Left colon (tissue), 2 donors: ENCODE results near the gene F10. TPM values are rescaled to one million over a fixed set of nuclear protein-coding genes. Genes with fewer than 3 reads are reported as not detected.

Source experiments
- ATAC-seq: fragments of 200-7000 bp; cut with Tn5 transposase; one replicate; pipeline ENCODE4 v1.9.1; 2020; ENCODE audit warnings: mild to moderate bottlenecking, moderate library complexity
- DNase-seq, 2 donors: peaks; one replicate each; pipeline ENCODE4 v3.0.0-alpha.2; 2020
- intact Hi-C, 2 donors: fragments of 100-400 bp; cut with DNase I in 1 of 2; cut with micrococcal nuclease in 1 of 2; formaldehyde crosslinking; loops; one replicate each; pipeline versions ENCODE4 v1.11.2 to v1.14.0; 2022; cut with DNase I, micrococcal nuclease
- total RNA-seq, 2 donors: library from RNA; stranded (reverse); fragmentation: NEBNext Ultra II Directional; extraction: Animal tissue kit (Norgen Biotek cat#: 25700); gene quantifications; one replicate each; pipeline ENCODE4 v1.2.1, GENCODE V29; 2021
- donor health status: DM: no; HTN: no; CAD: no.
- donor health status: DM: yes; HTN: yes; CAD: no.

The F10 gene
- total RNA-seq, 2 donors from 2014 or later, result 1.6 to 4.7 TPM

DNA sequence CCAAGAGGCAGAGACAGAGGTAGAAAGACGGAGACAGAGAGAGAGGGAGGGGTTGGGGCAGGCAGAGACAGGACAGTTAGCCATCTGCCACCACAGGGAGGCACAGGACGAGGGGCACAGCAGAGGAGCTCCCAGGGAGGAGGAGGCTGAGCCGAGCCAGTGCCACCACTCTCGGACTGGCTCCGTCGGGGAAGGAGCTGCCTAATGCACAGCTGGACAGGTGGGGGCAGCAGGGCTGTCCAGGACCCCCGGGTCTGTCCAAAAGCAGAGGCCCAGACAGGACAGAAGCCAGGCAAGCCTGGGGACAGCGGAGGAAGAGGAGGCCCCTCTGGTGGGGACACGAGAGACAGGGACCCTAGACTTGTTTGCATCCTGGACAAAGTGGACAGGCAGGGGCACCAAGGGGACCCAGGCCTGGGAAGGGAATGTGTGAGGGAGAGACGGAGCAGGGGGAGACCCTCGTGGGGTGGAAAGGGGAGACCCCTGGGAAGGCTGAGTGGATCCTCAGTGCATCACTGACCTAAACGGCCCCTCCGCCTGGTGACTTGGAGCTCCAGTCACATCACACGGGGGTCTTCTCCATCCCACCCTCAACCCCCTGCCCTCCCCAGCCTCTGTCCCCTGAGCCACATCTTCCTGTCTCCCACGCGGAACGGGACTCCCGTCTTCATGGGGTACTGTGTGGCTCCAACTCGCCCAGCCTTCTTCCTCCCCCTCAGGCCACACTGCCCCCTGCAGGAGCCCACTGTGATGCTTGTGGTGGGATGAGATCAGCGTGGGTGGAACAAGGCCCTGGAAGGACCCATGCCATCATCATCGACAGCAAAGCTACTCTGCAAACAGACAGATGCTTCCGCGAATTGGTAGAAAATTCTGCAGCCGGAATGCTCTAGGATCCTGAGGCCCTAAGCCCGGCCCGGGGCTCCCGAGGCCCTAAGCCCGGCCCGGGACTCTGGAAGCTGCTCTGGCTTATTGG, 915 bp downstream of the F10 start:
- peak; percentile 1 for ATAC-seq
- no peak for DNase-seq
- intact Hi-C loops, result no loop called here

DNA sequence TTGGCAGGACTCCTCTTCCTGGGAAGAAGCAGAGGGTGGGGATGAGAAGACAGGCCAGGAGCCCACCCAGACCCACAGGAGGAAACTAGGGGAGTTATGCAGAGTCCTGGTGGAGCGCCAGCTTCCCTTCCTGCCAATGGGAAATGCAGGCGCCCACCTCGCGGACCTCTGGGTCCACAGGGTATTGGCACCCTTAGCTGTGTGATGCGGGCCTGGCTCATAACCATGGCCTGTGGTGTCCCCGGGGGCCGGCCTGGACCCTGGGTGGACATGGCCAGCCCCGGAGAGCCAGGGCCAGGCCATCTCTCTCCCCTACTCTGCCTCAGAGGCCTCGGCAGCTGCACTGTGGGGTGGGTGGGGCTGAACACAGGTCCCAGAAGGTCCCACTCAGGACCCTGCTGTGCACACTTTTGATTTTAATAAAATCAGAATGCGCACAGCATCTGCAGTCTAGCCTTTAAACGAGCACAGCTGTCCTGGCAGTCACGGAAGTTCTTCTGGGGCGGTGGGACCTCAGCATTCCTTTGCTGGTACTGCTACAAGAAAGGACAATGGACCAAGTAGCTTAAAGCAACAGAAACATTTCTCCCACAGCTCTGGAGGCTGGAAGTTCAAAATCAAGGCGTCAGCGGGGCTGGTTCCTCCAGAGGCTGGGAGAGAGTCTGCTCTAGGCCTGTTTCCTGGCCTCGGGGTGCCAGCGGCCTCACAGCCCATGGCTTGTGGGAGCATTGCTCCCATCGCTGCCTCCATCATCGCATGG, 1.8 kb downstream of the F10 start:
- intact Hi-C loops, result no loop called here
- ATAC-seq, result no peak
- DNase-seq, result peak in 1 of 2 donors; percentile 23

DNA sequence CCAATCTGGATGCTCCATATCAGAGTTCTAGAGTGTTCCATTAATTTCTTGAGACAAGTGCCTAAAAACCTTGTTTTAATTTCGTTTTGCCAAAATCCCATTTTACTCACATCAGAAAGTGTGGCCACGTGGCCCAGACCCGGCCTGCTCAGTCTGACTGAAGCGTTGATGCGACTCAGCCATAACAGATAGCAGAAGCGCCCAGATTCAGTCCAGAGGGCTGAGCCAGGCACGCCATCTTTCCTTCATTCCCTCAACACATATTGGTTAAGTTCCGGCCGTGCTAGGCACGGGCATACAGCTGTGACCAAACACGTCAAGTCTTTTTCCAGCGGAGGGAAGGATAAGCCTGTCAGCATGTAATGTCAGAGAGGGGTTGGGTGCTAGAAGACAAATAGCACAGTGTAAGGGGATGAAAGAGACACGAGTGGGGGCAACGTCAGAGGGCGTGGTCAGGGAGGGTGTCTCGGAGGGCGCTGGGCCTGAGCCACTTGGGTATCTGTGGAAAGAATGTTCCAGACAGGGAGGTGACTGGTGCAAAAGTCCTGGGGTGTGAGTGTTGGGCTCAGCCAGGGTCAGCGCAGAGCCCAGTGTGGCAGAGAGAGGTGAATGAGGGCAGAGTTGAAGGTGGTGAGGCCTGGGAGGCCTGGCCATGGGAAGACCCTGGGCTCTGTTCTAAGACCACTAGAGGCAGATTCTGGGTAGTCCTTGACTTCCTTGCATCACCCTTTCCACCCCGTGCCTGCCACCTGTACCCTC, 3.1 kb downstream of the F10 start:
- ATAC-seq (no peak), DNase-seq (peak in 1 of 2 donors; percentile 10)
- intact Hi-C loops, result no loop called here

DNA sequence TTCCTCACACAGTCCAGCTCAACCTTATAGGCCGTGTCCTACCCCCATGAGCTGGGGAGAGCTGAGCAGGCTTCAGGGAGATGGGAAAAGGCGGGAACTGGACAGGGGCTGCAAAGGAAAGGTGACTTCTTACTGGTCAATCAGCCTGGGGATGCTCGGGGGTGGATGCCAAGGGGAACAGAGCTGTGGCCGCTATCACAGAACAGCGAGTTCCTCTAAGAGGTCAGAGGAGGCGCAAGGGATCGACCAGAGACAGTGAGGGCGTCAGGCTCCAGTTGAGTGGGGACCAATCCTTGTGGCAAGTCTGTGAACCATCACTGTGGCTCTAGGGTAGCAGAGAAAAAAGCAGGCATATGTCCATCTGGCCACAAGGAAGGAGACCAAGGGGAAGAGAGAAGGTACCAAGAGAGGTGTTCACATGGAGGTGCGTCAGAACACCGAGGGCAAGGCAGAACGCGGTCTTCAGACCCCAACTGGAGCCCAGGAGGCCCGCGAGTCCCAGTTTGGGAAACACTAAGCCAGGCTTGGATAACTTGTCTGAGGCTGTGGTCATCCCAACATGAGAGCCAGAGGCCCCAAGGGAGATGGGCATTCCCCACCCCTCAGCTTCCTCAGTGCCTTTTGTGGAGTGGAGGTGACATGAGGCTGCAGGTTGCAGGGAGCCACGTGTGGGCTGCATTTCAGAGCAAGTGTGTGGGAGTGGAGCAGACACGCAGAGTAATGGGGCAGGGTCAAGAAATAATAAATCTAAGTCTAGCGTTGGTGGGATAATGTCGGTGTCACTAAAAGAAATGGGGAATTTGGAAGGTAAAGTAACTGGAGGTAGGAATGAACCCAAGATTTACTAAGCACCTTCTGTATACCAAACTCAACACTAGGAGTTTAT, 3.9 kb downstream of the F10 start:
- DNase-seq (peak in 1 of 2 donors; percentile 12), ATAC-seq (no peak)

DNA sequence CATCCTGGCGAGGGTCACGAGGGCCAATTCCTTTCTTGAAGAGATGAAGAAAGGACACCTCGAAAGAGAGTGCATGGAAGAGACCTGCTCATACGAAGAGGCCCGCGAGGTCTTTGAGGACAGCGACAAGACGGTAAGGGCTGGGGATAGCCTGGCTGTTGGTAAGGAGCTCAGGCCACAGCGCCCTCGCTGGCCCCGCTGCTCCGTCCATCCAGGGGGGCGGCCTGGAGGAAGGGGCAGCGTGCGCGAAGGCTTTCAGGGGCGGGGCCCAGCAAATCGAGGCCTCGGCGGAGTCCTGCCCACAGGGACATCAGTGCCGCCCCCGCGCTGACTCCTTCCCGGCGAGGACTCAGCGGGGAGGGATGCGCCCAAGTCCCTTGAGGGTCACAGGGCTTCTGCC, 6.9 kb downstream of the F10 start:
- intact Hi-C loops, result no loop called here
- DNase-seq (peak in 1 of 2 donors; percentile 15), ATAC-seq (no peak)

More for the DNA sequence above, 3.9 kb downstream of the F10 start:
- intact Hi-C loops, result no loop called here

DNA sequence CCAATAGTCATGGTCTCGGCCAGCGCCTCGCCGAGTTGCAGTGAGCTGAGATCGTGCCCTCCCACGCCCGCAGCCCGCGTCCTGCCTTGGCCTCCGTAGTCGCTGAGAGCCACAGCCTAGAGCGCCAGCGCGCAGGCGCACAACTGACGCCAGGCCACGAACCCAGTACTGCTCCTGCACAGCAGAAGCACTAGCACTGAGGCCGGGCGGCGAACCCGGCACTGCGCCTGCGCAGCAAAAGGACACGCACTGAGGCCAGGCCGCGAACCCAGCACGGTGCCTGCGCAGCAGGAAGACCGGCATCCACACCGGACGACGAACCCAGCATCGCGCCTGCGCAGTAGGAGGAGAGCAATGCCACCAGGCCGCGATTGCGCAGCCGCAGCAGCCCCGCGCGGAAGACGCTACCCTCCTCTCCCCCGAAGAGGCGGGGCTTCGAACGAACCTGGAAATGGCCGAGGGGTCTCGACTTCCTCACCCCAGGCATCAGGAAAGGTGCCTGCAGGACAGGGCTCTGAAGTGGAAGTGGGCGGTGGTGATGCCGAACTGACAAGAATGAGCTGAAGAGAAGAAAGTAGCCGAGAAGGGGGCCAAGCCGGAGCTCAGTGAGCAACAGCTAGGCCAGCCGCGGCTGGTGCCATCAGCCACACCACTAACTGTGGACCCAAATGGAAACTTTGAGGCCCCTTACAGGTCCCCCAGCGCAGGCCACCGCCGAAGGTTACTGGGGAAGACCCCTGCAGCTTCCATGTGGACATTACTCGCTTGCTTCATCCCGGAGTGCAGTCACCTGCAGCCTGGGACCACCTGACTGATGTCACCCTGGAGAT, 7.5 kb downstream of the F10 start:
- ATAC-seq (no peak), DNase-seq (peak in 1 of 2 donors; percentile 16)
- intact Hi-C loops, result no loop called here

DNA sequence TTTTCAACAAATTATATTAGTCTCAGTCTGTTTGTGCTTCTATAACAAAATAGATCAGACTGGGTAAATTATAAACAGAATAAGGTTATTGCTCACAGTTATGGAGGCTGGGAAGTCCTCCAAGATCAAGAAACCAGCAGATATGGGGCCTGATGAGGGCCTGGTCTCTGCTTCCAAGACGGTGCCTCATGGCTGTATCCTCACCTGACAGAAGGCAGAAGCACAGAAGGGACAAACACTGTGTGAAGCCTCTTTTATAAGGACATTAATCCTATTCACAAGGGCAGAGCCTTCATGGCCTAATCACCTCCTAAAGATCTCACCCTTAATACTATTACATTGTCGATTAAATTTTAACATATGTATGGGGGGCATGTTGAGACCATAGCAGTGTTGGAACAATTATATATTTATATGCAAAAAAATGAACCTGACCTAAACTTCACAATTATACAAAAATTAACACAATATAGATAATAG, 12.7 kb downstream of the F10 start:
- intact Hi-C loops, result no loop called here
- DNase-seq (no peak), ATAC-seq (no peak)

DNA sequence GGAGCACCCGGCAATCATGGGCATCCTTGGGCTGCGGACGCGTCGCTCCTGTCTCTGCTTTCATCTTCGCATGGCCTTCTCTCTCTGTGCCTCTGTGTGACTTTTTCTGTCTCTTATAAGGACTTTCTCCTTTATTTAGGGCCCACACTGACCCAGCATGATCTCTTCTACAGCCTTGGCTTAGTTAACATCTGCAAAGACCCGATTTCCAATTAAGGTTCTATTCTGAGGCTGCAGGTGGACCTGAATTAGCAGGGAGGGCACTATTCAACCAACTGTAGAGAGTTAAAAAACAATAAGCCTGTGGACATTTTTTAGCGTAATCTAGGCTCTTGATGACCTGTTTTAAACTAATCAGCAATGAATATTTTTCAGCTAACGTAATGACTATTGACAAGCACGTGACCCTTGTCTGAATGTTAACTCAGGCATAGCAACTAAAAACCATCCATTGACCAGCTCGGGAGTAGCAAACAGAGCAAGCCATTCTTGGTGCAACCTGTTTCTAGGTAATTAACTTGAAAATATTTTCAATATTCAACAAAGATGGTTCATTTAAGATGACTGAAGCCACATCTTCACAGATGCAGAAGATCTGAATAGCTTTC, 15.2 kb downstream of the F10 start:
- ATAC-seq (no peak), DNase-seq (no peak)
- intact Hi-C loops, result no loop called here

DNA sequence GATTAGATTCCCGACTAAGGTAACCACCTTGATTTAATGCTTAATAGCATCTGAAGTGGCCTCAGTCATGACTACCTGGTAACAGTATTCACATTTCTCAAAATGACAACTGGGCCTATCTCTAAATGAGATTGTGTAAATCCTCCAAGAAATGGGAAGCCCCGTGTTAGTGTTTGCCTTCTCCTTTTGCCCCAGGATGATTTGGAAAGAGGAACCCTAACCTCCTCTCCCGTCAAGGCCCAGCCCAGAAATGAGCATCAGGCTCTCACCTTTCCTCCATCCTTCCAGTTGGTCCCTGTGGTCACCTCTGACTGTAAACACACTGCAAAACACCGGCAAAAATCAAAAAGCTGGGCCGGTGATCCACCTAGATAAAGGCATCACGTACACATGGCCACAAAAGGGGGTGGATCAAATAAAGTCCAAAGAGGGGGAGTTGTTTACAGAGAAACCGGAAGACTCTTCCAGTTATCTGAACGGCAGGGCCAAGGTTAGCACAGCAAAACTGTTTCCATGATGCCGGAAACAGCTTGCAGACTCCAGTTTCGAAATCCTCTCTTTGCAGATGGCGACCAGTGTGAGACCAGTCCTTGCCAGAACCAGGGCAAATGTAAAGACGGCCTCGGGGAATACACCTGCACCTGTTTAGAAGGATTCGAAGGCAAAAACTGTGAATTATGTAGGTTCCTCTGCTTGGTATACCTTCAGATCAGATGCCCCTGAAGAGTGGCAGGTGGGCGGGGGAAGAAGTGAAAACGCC, 16.4 kb downstream of the F10 start:
- ATAC-seq, result no peak
- peak in 1 of 2 donors; percentile 2 for DNase-seq
- intact Hi-C loops, result no loop called here

DNA sequence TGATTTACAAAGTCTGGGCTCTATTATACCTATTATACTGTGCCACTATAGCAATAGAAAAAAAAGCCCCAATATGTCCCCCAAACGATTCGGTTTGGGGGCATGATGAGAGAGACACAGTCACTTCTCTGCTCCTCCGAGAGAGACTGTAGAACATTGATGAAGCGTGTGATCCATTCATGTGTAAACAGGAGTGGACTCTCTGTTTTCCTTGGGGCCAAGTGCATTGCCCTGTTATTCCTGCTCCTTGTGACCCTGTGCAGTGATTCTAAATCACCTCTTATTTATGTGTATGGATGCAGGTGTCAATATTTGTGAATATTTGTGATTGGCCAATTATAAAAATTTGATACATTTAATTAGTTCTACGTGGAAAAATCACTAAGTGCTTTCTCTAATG, 17.0 kb downstream of the F10 start:
- DNase-seq (no peak), ATAC-seq (no peak)
- intact Hi-C loops, result no loop called here

DNA sequence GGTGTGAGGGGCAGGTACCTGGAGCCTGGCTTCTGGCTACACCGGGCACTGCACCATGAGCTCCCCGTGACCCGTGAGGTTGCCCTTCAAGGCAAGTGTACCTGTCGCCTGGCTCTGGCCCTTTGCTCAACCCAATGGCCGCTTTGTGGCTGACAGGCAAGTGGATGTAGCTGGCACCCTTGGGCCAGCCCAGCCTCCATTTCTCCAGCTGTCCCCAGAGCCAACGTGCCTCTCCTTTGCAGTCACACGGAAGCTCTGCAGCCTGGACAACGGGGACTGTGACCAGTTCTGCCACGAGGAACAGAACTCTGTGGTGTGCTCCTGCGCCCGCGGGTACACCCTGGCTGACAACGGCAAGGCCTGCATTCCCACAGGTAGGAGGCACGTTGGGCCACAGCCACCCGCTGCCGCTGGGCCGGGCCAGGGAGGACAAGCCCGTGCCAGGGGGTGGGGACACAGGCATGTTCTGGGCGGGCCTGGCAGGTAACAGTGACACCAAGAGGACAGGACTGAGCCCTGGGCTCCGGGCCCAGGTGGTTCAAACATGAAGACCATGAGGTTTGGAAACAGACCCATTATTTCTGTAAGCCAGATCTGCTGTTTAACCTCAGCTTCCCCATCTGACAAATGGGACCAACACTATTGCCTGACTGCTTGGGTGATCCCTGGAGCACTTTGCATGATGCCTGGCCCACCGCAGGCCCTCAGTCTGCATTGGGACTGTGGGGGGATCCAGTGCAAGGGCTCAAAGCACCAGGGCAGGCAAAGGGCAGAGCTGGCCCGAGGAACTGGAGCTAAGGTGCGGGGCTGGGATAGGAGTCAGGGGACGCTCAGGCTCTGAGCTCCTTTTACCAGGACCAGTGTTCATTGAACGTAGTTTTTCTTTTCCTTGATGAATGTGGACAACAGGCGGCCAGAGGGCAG, 18.3 kb downstream of the F10 start:
- intact Hi-C loops, result no loop called here
- peak in 1 of 2 donors; percentile 15 for DNase-seq
- ATAC-seq, result no peak

DNA sequence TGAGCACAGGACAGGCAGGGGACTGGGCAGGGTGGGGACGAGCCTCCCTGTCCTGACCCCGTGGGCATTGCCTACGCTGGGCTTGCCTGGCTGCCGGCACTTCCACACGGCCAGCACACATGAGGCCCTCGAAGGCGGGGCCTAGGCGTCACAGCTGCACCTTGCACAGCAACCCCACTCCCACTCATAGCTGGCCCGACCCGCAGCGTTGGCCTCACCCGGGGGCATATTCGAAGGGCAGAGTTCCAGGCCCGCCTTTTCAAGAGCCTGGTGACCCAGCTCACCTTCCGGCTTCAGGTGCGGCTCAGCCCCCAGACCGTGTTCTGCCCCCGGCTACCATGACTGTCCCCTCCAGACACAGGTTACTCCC, 19.0 kb downstream of the F10 start:
- ATAC-seq, result no peak
- peak in 1 of 2 donors; percentile 17 for DNase-seq
- intact Hi-C loops, result no loop called here

DNA sequence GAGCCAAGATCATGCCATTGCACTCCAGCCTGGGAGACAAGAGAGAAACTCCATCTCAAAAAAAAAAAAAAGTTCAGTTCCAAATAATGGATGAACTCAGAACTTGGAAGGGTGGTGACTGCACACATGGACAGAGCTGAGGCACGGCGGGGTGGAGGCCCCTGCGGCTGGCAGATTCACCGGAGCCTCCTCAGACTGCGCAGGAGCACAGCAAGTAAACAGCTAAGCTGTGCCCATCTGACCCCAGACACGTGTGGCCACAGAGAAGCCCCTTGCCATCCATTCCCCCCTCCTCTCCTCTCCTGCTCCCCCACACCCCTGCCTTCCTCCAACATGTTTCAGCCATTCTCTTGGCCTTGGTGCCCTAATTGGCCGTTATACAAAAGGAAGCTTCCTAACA, 20.3 kb downstream of the F10 start:
- ATAC-seq (no peak), DNase-seq (no peak)
- intact Hi-C loops, result no loop called here

DNA sequence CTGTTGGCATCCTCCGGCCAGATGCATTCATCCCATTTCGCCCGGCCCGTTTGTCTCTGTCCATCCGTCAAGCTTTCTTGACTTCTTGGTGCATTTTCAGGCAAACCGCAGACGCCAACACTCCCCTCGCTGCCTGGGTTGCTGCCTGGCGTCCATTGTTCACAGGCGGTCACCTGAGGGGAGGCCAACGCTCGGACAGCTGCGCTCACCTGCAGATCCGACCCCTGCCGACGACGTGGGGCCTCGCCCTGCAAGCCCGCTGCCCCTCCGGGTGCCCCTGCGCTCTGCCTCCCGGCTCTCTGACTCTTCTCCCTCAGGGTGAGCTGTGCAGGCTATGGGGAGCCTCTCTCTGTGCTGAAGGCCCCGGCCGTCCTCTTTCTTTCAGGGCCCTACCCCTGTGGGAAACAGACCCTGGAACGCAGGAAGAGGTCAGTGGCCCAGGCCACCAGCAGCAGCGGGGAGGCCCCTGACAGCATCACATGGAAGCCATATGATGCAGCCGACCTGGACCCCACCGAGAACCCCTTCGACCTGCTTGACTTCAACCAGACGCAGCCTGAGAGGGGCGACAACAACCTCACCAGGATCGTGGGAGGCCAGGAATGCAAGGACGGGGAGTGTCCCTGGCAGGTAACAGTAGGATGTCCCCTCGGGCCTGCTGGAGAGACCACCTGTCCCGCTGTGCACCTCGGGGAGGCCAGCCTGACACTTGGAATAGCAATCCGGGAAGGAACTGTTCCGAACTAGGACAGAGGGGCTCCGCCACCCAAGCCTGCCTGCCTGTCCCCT, 21.1 kb downstream of the F10 start:
- intact Hi-C loops, result no loop called here
- DNase-seq, result no peak
- ATAC-seq, result no peak

DNA sequence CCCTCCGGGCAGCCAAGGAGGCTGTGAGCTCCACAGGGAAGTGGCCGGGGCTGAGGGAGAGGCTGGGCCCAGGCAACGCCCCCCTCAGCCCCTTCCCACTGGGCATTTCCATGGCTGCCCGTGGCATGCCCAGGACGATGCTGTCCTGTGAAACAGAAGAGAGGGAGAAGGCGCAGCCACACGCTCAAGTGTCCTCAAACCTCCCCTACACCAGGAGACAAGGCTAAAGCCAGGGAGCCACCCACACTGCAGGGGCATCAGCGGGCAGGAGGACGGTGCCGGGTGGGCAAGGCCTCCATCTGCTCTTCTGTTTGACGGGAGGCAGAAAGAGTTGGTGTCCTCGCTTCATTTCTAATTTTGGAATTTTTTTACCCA, 21.6 kb downstream of the F10 start:
- ATAC-seq, result no peak
- intact Hi-C loops, result no loop called here
- no peak for DNase-seq
